NB4 (cell line): Measurements from ENCODE around the gene TPM1.

Source experiments
- POLR2A ChIP-seq: IDR thresholded peaks from 2 replicates; pipeline ENCODE4 v1.6.1; 2011; ENCODE audit warnings: mild to moderate bottlenecking; ENCODE audit not compliant: insufficient read length; ENCODE audit errors: extremely low read depth
- TF ChIP-seq, protein P1 (sequence below): IDR thresholded peaks from 2 replicates; pipeline ENCODE4 v1.6.1; 2011; ENCODE audit warnings: low read depth, low read length

DNA sequence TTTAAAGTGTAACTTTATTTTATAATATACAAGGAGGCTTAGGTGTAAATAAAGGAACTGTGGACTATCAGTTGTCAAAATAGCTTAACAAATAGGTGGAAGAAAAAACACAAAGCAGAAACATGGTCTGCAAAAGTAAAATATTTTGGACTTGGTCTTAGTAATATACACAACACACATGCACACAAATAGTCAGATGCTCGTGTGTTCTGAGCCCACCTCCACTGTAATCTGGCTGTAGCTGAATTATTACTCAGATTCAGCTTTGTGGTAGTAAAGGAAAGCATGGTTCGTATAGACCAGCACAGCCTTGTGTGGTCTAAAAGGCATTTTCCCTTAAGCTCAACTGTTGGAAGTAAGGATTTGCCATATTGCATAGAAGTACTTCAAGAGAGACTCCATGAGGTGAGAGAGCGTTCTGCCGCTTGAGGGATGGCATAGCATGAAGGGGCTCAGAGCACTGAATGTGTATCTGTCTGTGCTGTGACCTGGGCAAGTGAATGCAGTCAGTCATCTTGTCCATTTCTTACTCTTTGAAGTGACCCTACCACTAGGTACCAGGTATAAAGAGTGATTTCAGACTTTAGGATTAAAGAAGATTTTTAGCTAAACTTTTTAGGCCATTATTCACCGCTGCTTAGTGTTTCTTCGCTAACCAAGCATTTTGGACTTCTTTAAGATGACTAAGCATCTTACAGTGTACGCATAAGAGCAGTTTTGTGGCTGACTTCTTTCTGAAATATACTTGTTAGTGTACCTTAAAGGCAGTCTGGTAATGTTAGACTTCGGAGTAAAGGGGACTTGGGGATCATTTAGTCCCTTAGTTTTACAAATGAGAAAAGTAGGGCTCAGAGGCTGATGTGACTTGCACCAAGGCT is 15.2 kb downstream of the TPM1 start:
- TF ChIP-seq, protein P1, sequence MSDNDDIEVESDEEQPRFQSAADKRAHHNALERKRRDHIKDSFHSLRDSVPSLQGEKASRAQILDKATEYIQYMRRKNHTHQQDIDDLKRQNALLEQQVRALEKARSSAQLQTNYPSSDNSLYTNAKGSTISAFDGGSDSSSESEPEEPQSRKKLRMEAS = no peak
- no peak for TF ChIP-seq POLR2A
